ENCODE results near the gene SNX15.

DNA sequence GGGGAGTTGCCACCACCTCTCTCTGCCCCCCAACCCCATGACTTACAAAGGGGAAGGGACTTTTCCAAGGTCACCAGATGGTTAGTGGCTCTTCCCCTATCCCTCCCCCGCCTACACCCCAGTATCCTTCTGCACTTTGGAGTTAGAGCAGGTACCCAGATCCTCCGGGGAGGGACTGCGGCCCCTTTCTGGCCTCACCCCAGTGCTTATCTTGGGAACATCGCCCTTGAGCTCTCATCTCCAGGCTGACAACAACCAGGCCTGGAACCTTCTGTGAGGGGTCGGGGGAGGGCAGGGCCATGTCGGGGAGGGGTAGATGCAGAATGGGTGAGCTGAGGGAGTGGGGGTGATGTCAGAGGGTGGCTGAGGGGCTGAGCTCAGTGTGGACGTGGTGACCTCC lies 38.6 kb downstream of the SNX15 start:
- TF ChIP-seq YY1 (IDR thresholded peaks at IDR 0.05; ENCODE audit: insufficient read depth, insufficient read length) (no peak), ZNF274 (IDR thresholded peaks at IDR 0.05; ENCODE audit: low read depth, low read length) (no peak)
